ENCODE measurements around the gene STRBP.

Gene STRBP

GRCh38 chr9:123115146-123115913 is 153.1 kb downstream of the STRBP start:
- H3K27me3 ChIP-seq (ENCODE audit: insufficient read depth, low read length, poor library complexity): no peaks in the 10 kb centered on the region
- H4K20me1 ChIP-seq (ENCODE audit: insufficient read depth, low read length): no peaks in the 10 kb centered on the region
- DNase-seq: no peak
- no peaks in the 10 kb centered on the region for H3K79me2 ChIP-seq (ENCODE audit: insufficient read depth, low read length)
- H3K4me3 ChIP-seq (ENCODE audit: low read depth in 1 of 2, low read length in 2 of 2): no peak overlapping the region
- H3K27ac ChIP-seq (ENCODE audit: low read length): no peak overlapping the region
- H3K4me1 ChIP-seq (ENCODE audit: insufficient read depth, low read length): no peaks in the 10 kb centered on the region
- H2AFZ ChIP-seq (ENCODE audit: low read depth, low read length): no peak overlapping the region
- H3K36me3 ChIP-seq (ENCODE audit: insufficient read depth, low read length): peaks cover 10% of the 10 kb centered on the region
- H3K4me2 ChIP-seq (ENCODE audit: insufficient read depth, low read length): no peak overlapping the region
- no peak for ATAC-seq (ENCODE audit: insufficient read depth, low read depth)
- H3K9ac ChIP-seq (ENCODE audit: low read depth, low read length): no peak overlapping the region
- TF ChIP-seq EZH2 (IDR thresholded peaks at IDR 0.05; ENCODE audit: borderline replicate concordance, low read depth, low read length, severe bottlenecking) (no peak), CTCF (IDR thresholded peaks at IDR 0.05; ENCODE audit: borderline replicate concordance, extremely low read depth, low read length, poor library complexity, severe bottlenecking) (no peak)
- H3K9me3 ChIP-seq (ENCODE audit: insufficient read depth, low read length, severe bottlenecking): no peaks in the 10 kb centered on the region

GRCh38 chr9:123113185-123113584 is 155.2 kb downstream of the STRBP start:
- Histone ChIP-seq H3K4me3 (ENCODE audit: low read depth in 1 of 2, low read length in 2 of 2) (no peak overlapping the region), H3K27ac (ENCODE audit: low read length) (no peak overlapping the region), H3K27me3 (ENCODE audit: insufficient read depth, low read length, poor library complexity) (no peaks in the 10 kb centered on the region), H3K4me2 (ENCODE audit: insufficient read depth, low read length) (no peak overlapping the region), H3K79me2 (ENCODE audit: insufficient read depth, low read length) (no peaks in the 10 kb centered on the region), H3K36me3 (ENCODE audit: insufficient read depth, low read length) (peaks cover 31% of the 10 kb centered on the region), H4K20me1 (ENCODE audit: insufficient read depth, low read length) (no peaks in the 10 kb centered on the region), H3K9me3 (ENCODE audit: insufficient read depth, low read length, severe bottlenecking) (no peaks in the 10 kb centered on the region), H3K9ac (ENCODE audit: low read depth, low read length) (no peak overlapping the region), H2AFZ (ENCODE audit: low read depth, low read length) (no peak overlapping the region), H3K4me1 (ENCODE audit: insufficient read depth, low read length) (no peaks in the 10 kb centered on the region)
- no peak for TF ChIP-seq EZH2 (IDR thresholded peaks at IDR 0.05; ENCODE audit: borderline replicate concordance, low read depth, low read length, severe bottlenecking)
- TF ChIP-seq CTCF (IDR thresholded peaks at IDR 0.05; ENCODE audit: borderline replicate concordance, extremely low read depth, low read length, poor library complexity, severe bottlenecking): no peak
- no peak for ATAC-seq (ENCODE audit: insufficient read depth, low read depth)
- DNase-seq: no peak

GRCh38 chr9:123112015-123112975 is 156.1 kb downstream of the STRBP start:
- H4K20me1 ChIP-seq (ENCODE audit: insufficient read depth, low read length): no peaks in the 10 kb centered on the region
- H3K4me1 ChIP-seq (ENCODE audit: insufficient read depth, low read length): no peaks in the 10 kb centered on the region
- no peak overlapping the region for H2AFZ ChIP-seq (ENCODE audit: low read depth, low read length)
- H3K4me2 ChIP-seq (ENCODE audit: insufficient read depth, low read length): no peak overlapping the region
- DNase-seq: no peak
- no peak overlapping the region for H3K9ac ChIP-seq (ENCODE audit: low read depth, low read length)
- H3K27me3 ChIP-seq (ENCODE audit: insufficient read depth, low read length, poor library complexity): no peaks in the 10 kb centered on the region
- no peaks in the 10 kb centered on the region for H3K79me2 ChIP-seq (ENCODE audit: insufficient read depth, low read length)
- no peak overlapping the region for H3K4me3 ChIP-seq (ENCODE audit: low read depth in 1 of 2, low read length in 2 of 2)
- H3K36me3 ChIP-seq (ENCODE audit: insufficient read depth, low read length): peaks cover 40% of the 10 kb centered on the region
- TF ChIP-seq EZH2 (IDR thresholded peaks at IDR 0.05; ENCODE audit: borderline replicate concordance, low read depth, low read length, severe bottlenecking) (no peak), CTCF (IDR thresholded peaks at IDR 0.05; ENCODE audit: borderline replicate concordance, extremely low read depth, low read length, poor library complexity, severe bottlenecking) (no peak)
- ATAC-seq (ENCODE audit: insufficient read depth, low read depth): peak; percentile 27; the same call in 1 of the 3 replicates
- H3K27ac ChIP-seq (ENCODE audit: low read length): no peak overlapping the region
- H3K9me3 ChIP-seq (ENCODE audit: insufficient read depth, low read length, severe bottlenecking): no peaks in the 10 kb centered on the region
